ENCODE results near the gene DAPK2. TPM values are rescaled to one million over a fixed set of nuclear protein-coding genes. Genes with fewer than 3 reads are reported as not detected.

The DAPK2 gene
- total RNA-seq, 1 donor from 2014 or later: 2.6 TPM

DNA sequence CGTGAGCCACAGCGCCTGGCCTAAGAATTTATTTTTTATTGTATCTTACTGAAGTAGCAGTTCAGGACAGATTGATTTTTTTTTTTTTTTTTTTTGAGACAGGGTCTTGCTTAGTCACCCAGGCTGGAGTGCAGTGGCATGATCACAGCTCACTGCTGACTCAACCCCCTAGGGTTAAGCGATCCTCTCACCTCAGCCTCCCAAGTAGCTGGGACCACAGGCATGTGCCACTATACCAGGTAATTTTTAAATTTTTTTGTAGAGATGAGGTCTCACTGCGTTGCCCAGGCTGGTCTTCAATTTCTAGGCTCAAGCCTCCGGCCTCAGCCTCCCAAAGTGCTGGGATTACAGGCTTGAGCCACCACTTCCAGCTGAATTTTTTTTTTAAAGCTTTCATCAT is 112.8 kb downstream of the DAPK2 start:
- no peak for DNase-seq
- H3K4me1 Mint-ChIP-seq (ENCODE audit: low read depth, unreplicated experiment): no peaks in the 10 kb centered on the region
- no peak overlapping the region for H3K4me3 Mint-ChIP-seq (ENCODE audit: unreplicated experiment)
- TF ChIP-seq, protein P1, sequence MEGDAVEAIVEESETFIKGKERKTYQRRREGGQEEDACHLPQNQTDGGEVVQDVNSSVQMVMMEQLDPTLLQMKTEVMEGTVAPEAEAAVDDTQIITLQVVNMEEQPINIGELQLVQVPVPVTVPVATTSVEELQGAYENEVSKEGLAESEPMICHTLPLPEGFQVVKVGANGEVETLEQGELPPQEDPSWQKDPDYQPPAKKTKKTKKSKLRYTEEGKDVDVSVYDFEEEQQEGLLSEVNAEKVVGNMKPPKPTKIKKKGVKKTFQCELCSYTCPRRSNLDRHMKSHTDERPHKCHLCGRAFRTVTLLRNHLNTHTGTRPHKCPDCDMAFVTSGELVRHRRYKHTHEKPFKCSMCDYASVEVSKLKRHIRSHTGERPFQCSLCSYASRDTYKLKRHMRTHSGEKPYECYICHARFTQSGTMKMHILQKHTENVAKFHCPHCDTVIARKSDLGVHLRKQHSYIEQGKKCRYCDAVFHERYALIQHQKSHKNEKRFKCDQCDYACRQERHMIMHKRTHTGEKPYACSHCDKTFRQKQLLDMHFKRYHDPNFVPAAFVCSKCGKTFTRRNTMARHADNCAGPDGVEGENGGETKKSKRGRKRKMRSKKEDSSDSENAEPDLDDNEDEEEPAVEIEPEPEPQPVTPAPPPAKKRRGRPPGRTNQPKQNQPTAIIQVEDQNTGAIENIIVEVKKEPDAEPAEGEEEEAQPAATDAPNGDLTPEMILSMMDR (IDR thresholded peaks at IDR 0.05; ENCODE audit: partially characterized antibody, unreplicated experiment): no peak
- H3K27ac Mint-ChIP-seq (ENCODE audit: unreplicated experiment): no peak overlapping the region
- H3K36me3 Mint-ChIP-seq (ENCODE audit: unreplicated experiment): no peaks in the 10 kb centered on the region
- no peaks in the 10 kb centered on the region for H3K9me3 Mint-ChIP-seq (ENCODE audit: unreplicated experiment)
- H3K27me3 Mint-ChIP-seq (ENCODE audit: unreplicated experiment): peaks cover 2% of the 10 kb centered on the region

DNA sequence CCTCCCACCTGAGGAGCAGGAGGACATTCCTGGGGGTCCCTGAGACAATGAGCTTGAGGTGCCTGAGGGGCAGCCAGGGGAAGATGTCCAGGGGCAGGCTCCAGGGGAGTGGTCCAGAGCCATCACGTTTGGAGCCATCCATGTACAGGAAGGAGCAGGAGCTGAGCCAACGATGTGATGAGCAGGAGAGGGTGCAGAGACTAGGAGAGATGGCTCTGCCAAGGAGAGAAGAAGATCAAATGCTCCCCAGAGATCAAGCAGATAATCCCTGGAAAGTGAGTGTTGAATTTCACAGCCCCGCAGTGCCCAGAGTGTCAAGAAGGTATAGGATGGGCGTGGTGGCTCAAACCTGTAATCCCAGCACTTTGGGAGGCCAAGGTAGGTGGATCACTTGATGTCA is 114.7 kb downstream of the DAPK2 start:
- no peaks in the 10 kb centered on the region for H3K9me3 Mint-ChIP-seq (ENCODE audit: unreplicated experiment)
- H3K4me1 Mint-ChIP-seq (ENCODE audit: low read depth, unreplicated experiment): no peaks in the 10 kb centered on the region
- TF ChIP-seq, protein P1 (IDR thresholded peaks at IDR 0.05; ENCODE audit: partially characterized antibody, unreplicated experiment): no peak
- no peaks in the 10 kb centered on the region for H3K36me3 Mint-ChIP-seq (ENCODE audit: unreplicated experiment)
- no peak overlapping the region for H3K4me3 Mint-ChIP-seq (ENCODE audit: unreplicated experiment)
- peaks cover 2% of the 10 kb centered on the region for H3K27me3 Mint-ChIP-seq (ENCODE audit: unreplicated experiment)
- DNase-seq: no peak
- no peak overlapping the region for H3K27ac Mint-ChIP-seq (ENCODE audit: unreplicated experiment)

DNA sequence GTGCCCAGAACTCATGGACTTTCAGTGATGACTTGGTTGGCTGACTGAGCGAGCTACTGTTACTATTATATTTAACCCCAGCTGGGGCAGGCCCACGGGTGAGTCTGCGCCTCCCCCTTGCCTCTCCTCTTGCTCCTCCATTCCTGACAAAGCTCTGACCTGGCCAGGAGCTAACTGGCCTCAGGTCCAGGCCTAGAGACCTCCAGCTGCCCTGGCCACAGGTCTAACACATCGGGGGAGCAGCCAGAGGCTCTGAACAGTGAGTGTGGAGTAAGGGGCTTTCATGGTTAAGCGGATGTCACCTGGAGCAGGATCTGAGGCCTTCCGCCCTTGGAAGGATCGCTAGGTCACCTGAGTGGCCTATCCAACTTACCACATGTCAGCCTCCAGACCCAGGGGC is 116.3 kb downstream of the DAPK2 start:
- Mint-ChIP-seq H3K9me3 (ENCODE audit: unreplicated experiment) (peaks cover 3% of the 10 kb centered on the region), H3K36me3 (ENCODE audit: unreplicated experiment) (no peaks in the 10 kb centered on the region), H3K27me3 (ENCODE audit: unreplicated experiment) (peaks cover 2% of the 10 kb centered on the region), H3K4me3 (ENCODE audit: unreplicated experiment) (no peak overlapping the region), H3K27ac (ENCODE audit: unreplicated experiment) (no peak overlapping the region), H3K4me1 (ENCODE audit: low read depth, unreplicated experiment) (no peaks in the 10 kb centered on the region)
- DNase-seq: no peak
- TF ChIP-seq, protein P1 (IDR thresholded peaks at IDR 0.05; ENCODE audit: partially characterized antibody, unreplicated experiment): no peak

DNA sequence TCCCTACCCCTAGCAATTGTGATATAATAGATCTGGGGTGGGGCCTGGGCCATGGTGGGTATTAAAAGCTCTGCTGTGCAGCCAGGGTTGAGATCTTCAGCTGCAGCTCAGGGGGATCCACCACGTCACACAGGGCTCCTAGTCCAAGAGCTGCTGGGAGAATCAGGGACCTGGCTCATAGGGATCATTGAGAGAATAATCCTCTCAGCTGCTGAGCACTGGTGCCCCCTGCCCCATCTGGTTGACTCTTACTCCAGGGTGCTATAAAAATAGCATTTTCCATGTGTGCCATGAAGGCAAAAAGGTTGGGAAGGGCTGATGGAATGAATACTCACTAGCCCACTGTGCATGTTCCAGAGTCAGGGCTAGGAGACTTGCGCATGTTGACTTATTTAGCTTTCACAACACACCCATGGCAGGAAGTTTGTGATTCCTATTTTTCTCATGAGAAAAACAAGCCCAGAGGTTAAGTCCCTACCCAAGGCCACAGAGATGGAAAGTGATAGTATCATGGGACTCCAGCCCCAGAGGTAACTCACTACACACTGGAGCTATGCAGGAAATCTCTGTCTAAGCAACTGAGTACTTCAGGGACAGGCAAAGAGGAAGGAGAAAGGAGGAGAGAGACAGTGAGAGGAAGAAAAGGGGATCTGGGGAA is 118.0 kb downstream of the DAPK2 start:
- Mint-ChIP-seq H3K4me3 (ENCODE audit: unreplicated experiment) (no peak overlapping the region), H3K4me1 (ENCODE audit: low read depth, unreplicated experiment) (peaks cover 2% of the 10 kb centered on the region), H3K36me3 (ENCODE audit: unreplicated experiment) (no peaks in the 10 kb centered on the region), H3K27me3 (ENCODE audit: unreplicated experiment) (no peaks in the 10 kb centered on the region), H3K27ac (ENCODE audit: unreplicated experiment) (no peak overlapping the region), H3K9me3 (ENCODE audit: unreplicated experiment) (peaks cover 3% of the 10 kb centered on the region)
- DNase-seq: no peak
- TF ChIP-seq, protein P1 (IDR thresholded peaks at IDR 0.05; ENCODE audit: partially characterized antibody, unreplicated experiment): no peak

DNA sequence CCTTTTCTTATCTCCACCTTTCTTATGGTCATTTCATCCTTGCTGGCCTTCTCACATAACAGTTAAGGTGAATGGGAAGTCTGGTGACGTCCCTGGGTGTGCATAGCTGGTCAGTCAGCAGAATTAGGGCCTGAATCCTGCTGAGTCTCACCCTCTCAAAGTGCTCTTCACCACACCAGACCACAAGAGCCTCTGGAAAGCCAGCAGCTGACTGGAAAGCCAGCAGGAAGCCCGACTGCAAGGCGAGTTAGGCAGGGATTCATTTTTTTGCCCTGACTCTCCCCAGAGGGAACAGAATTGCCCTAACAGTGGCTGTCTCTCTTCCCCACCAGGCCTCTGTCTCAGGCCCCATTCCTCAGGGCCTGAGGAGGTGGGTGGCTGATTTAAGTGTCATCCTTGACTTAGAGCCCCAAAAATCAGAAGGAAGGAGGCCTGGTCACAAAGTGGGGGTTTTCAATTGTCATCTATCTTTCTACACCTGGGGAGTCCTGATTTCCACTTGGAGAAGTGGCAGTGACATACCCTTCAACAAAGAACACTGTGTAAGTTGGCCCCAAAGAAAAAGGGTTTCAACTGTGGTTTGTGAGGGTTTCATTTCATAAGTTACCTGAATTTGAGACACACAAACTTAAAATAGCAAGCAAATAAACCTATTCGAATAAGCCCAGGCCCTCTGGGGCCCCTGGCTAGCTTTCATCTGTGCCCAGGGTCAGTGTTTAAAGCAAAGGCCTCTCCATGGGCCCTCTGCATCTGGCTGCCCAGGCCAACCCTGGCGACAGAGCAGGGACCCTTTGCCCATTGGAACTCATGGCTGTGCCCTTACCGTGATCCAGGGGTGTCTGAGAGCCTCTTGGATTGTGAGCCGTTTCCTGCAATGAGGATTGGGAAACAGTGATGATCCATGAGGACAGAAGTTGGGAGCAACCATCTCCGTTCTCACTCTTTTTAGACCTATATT is 122.0 kb downstream of the DAPK2 start:
- TF ChIP-seq, protein P1 (IDR thresholded peaks at IDR 0.05; ENCODE audit: partially characterized antibody, unreplicated experiment): no peak
- no peak overlapping the region for H3K27ac Mint-ChIP-seq (ENCODE audit: unreplicated experiment)
- H3K27me3 Mint-ChIP-seq (ENCODE audit: unreplicated experiment): peaks cover 3% of the 10 kb centered on the region

More for the DNA sequence above, 122.0 kb downstream of the DAPK2 start:
- Mint-ChIP-seq H3K36me3 (ENCODE audit: unreplicated experiment) (no peaks in the 10 kb centered on the region), H3K4me3 (ENCODE audit: unreplicated experiment) (no peak overlapping the region), H3K9me3 (ENCODE audit: unreplicated experiment) (peaks cover 3% of the 10 kb centered on the region), H3K4me1 (ENCODE audit: low read depth, unreplicated experiment) (peaks cover 14% of the 10 kb centered on the region)
- no peak for DNase-seq
